HepG2 (cell line): ENCODE results near the gene TCFL5. TPM values are rescaled to one million over a fixed set of nuclear protein-coding genes. Genes with fewer than 3 reads are reported as not detected.
A peak's percentile ranks its signal among the peaks of the same experiment; 100 is the strongest.

ENCODE experiments used
- ATAD3A ChIP-seq: sonication (generic); formaldehyde crosslinking; IDR thresholded peaks from 2 replicates; pipeline ENCODE4 v1.4.0; 2020; ENCODE audit warnings: missing genetic modification reagents
- BCL6 ChIP-seq: IDR thresholded peaks from 2 replicates; pipeline ENCODE4 v1.6.1; 2016; ENCODE audit warnings: missing genetic modification reagents, missing compliant biosample characterization
- CEBPB ChIP-seq: IDR thresholded peaks from 2 replicates; pipeline ENCODE4 v1.6.1; 2011; ENCODE audit warnings: low read depth, low read length, improper control_type of control experiment, borderline replicate concordance
- CEBPG ChIP-seq: IDR thresholded peaks from 2 replicates; pipeline ENCODE4 v1.6.1; 2016
- GFI1 ChIP-seq: sonication (generic); formaldehyde crosslinking; IDR thresholded peaks from 2 replicates; pipeline ENCODE4 v1.5.0; 2020; ENCODE audit warnings: missing genetic modification reagents, mild to moderate bottlenecking, borderline replicate concordance
- HNRNPK ChIP-seq: fragments of 200-400 bp; formaldehyde crosslinking; IDR thresholded peaks from 2 replicates; pipeline ENCODE4 v1.6.1; 2018; ENCODE audit warnings: low read length, low read depth, moderate library complexity, mild to moderate bottlenecking; ENCODE audit not compliant: poor library complexity, severe bottlenecking
- KLF11 ChIP-seq: IDR thresholded peaks from 2 replicates; pipeline ENCODE4 v1.6.1; 2016; ENCODE audit warnings: missing compliant biosample characterization
- MXD1 ChIP-seq: sonication (generic); formaldehyde crosslinking; IDR thresholded peaks from 2 replicates; pipeline ENCODE4 v1.4.0; 2020; ENCODE audit warnings: mild to moderate bottlenecking, missing genetic modification reagents
- SETDB1 ChIP-seq: sonication (generic); formaldehyde crosslinking; IDR thresholded peaks from 2 replicates; pipeline ENCODE4 v1.5.1; 2020; ENCODE audit warnings: missing genetic modification reagents, mild to moderate bottlenecking, borderline replicate concordance
- SIX1 ChIP-seq: sonication (generic); formaldehyde crosslinking; IDR thresholded peaks from 2 replicates; pipeline ENCODE4 v1.4.0; 2020; ENCODE audit warnings: missing genetic modification reagents, borderline replicate concordance
- SRF ChIP-seq: IDR thresholded peaks from 2 replicates; pipeline ENCODE4 v1.6.1; 2011; ENCODE audit warnings: mild to moderate bottlenecking, low read depth, low read length, moderate library complexity
- TCF7 ChIP-seq: sonication (generic); IDR thresholded peaks from 2 replicates; pipeline ENCODE4 v1.6.1; 2016; ENCODE audit warnings: antibody characterized with exemption, low read depth
- ZFP36L1 ChIP-seq: sonication (generic); formaldehyde crosslinking; IDR thresholded peaks from 2 replicates; pipeline ENCODE4 v1.8.0; 2022; ENCODE audit warnings: mild to moderate bottlenecking, missing genetic modification reagents, moderate library complexity
- ZNF124 ChIP-seq: sonication (generic); formaldehyde crosslinking; IDR thresholded peaks from 2 replicates; pipeline ENCODE4 v1.4.0; 2020; ENCODE audit warnings: missing genetic modification reagents
- ZNF318 ChIP-seq: sonication (generic); formaldehyde crosslinking; IDR thresholded peaks from 2 replicates; pipeline ENCODE4 v1.4.0; 2020; ENCODE audit warnings: mild to moderate bottlenecking, missing genetic modification reagents
- ZNF326 ChIP-seq: sonication (generic); formaldehyde crosslinking; IDR thresholded peaks from 2 replicates; pipeline ENCODE4 v1.4.0; 2020; ENCODE audit warnings: missing genetic modification reagents, borderline replicate concordance
- ZNF580 ChIP-seq: IDR thresholded peaks from 2 replicates; pipeline ENCODE4 v1.6.1; 2016; ENCODE audit warnings: low read depth, borderline replicate concordance
- ZNF768 ChIP-seq: sonication (generic); formaldehyde crosslinking; IDR thresholded peaks from 2 replicates; pipeline ENCODE4 v1.4.0; 2020; ENCODE audit warnings: missing genetic modification reagents
- ZNF891 ChIP-seq: sonication (generic); formaldehyde crosslinking; IDR thresholded peaks from 2 replicates; pipeline ENCODE4 v1.5.0; 2020; ENCODE audit warnings: mild to moderate bottlenecking, missing genetic modification reagents
- polyA plus RNA-seq, 8 experiments: library from polyadenylated mRNA; depleted of rRNA in 3 of 8; stranded (reverse) in 7 of 8; unstranded in 1 of 8; fragments of >200 nt; fragmentation: Illumina TruSeq in 4 of 8; extraction: Trizol in 4 of 8; gene quantifications; 2 replicates each; pipeline versions ENCODE4 v1.2.1 to v1.2.3, GENCODE V29; 2011 to 2016; ENCODE audit warnings: low read depth in 4 of 8, missing spikeins in 1 of 8, mixed read lengths in 1 of 8; ENCODE audit not compliant: insufficient read depth in 1 of 8
- total RNA-seq, 5 experiments: library from RNA; depleted of rRNA; stranded (reverse); fragments of >200 nt; fragmentation: Illumina TruSeq; extraction: Trizol; gene quantifications; 2 replicates each; pipeline ENCODE4 v1.2.3, GENCODE V29; 2016; ENCODE audit warnings: low read depth in 1 of 5
- TF ChIP-seq, protein P1 (sequence below): sonication (generic); formaldehyde crosslinking; IDR thresholded peaks from 2 replicates; pipeline ENCODE4 v1.8.0; 2022; ENCODE audit warnings: missing genetic modification reagents, mild to moderate bottlenecking, inconsistent platforms, borderline replicate concordance

TCFL5 gene
- total and polyA plus RNA-seq, 2 of the 13 experiments (the other 11 are each of a cell fraction or from before 2014, with no cell fraction given), result 14.8 to 20.0 TPM

GRCh38 chr20:62885896-62886708, 24.5 kb upstream of the TCFL5 start (continued):
- TF ChIP-seq ZNF318 (no peak), BCL6 (CRISPR knock-in tag) (no peak), TCF7 (no peak), MXD1 (CRISPR knock-in tag) (no peak), ZNF580 (no peak), ZNF326 (CRISPR knock-in tag) (peak; percentile 74; the same call in 1 of the 2 replicates), ZNF124 (CRISPR knock-in tag) (no peak), KLF11 (CRISPR knock-in tag) (no peak), SIX1 (CRISPR knock-in tag) (no peak), SRF (no peak), ZFP36L1 (CRISPR knock-in tag) (no peak), ZNF891 (CRISPR knock-in tag) (0 out of 2 replicates have a peak, but pooled peaks have one; percentile 36), ATAD3A (no peak), CEBPG (CRISPR knock-in tag) (peak; percentile 53; the same call in 1 of the 2 replicates), ZNF768 (CRISPR knock-in tag) (peak; percentile 27; the same call in 1 of the 2 replicates), SETDB1 (CRISPR knock-in tag) (no peak), HNRNPK (no peak), GFI1 (CRISPR knock-in tag) (no peak), CEBPB (peak; percentile 93)
- TF ChIP-seq, protein P1, sequence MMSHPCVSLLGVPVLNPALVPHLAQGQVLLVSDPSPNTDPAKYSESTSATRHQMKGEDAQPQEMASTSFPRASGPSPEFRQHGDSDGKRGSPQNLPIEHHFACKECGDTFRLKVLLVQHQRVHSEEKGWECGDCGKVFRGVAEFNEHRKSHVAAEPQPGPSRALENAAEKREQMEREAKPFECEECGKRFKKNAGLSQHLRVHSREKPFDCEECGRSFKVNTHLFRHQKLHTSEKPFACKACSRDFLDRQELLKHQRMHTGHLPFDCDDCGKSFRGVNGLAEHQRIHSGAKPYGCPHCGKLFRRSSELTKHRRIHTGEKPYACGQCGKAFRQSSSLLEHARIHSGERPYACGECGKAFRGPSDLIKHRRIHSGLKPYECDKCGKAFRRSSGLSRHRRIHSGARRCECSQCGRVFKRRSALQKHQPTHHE (CRISPR knock-in tag), result no peak
